HG03575 (cell line): ENCODE measurements around the gene ASXL1.
"Not testable (repeated sequence)": the region's sequence is repeated elsewhere in the genome, so short reads cannot be mapped to it uniquely, and the experiment has no call there.

Source experiments
- ATAC-seq: cut with Tn5 transposase; IDR thresholded peaks from one replicate; pipeline ENCODE4 v1.9.1; 2021; ENCODE audit not compliant: unreplicated experiment, insufficient number of reproducible peaks, low FRiP score; ENCODE audit errors: extremely low read depth

ASXL1 gene

DNA sequence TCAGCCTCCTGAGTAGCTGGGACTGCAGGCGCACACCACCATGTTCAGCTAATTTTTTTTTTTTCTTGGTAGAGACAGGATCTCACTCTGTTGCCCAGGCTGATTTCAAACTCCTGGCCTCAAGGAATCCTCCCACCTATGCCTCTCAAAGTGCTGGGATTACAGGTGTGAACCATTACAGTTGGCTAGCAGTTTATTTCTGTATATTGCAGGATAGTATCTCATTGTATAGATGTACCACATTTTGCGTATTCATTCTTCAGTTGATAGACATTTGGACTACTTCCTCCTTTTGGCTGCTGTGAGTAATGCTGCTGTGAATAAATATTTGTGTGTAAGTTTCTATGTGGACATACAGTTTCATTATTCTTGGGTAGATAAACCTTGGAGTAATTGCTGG, 32.9 kb downstream of the ASXL1 start:
- ATAC-seq: no peak

DNA sequence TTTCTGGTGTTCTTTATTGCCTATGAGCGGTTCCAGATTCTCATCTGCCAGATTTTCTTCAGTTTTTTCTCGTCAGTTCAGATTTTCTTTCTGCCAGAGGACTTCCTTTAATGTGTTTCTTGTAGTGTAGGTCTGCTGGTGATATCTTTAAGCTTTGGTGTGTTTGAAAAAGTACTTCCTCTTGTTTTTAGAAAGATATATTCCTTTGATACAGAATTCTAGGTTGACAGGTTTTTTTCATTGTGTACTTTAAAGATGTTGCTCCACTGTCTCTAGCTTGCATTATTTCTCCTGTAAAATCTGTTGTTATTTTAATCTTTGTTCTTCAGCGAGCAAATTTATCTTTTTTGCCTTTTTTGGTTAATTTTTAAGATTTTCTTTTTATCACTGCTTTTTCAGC, 36.9 kb downstream of the ASXL1 start:
- no peak for ATAC-seq

DNA sequence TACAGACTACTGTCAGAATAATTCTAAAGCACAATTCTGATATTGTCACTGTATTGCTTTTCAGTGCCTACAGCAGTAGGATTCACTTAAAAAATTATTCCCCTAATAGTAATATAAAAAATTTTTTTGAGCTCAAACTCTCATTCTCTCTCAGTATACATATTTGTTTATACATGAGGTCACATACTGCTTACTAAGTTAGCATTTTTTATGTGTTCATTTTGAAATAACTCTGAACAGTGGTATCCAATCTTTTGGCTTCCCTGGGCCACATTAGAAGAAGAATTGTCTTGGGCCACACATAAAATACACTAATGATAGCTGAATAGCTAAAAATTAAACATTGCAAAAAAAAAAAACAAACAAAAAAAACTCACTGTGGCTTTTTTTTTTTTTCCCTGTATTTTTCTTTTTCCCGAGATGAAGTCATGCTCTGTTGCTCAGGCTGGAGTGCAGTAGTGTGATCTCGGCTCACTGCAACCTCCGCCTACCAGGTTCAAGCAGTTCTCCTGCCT, 38.6 kb downstream of the ASXL1 start:
- ATAC-seq: no peak

DNA sequence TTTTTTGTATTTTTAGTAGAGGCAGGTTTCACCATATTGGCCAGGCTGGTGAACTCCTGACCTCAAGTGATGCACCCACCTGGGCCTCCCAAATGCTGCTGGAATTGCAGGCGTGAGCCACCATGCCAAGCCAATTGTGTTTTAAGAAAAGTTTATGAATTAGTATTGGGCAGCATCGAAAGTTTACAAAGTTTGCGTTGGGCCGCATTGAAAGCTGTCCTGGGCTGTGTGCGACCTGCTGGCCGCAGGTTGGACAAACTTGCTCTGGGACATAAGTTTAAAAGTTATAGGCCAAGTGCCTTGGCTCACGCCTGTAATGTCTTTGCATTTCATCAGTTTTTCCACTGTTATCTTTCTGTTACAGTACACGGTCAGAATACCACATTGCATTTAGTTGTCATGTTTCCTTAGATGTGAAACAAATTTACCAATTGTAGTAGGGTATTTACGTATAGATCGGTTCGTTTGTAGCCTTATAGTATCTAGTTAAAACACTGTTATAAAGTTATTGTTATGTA, 39.5 kb downstream of the ASXL1 start:
- ATAC-seq: no peak

DNA sequence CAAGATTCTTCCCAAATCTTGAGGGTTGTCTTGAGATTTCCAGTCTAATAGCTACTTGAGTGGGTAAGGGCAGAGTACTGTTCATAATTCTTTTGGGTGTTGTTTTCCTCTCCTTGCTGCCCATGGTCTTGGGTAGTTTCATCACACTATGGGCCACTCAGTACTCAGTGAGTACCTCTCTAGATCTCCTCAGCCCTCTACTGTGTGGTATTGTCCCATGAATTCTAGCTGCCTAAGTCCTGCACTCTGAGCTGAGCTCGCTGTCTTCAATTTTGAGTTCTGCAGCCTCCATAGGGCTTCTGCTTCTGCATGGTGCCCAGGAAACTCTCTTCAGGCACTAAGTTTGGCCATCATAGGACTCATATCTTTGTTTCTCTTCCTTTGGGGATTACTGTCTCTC, 42.3 kb downstream of the ASXL1 start:
- no peak for ATAC-seq

DNA sequence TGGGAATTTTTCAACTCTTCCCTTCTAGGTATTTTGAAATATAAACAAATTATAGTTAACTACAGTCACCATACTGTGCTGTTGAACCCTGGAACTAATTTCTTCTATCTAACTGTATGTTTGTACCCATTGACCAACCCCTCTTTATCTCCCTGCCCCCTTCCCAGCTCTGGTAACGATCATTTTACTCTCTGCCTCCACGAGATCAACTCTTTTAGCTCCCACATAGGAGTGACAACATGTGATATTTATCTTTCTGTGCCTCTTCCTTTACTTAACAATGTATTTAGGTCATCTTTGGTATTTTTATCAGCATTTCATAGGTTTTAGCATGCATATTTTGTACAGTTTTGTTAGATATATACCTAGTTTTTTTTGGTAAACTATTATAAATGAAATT, 45.9 kb downstream of the ASXL1 start:
- no peak for ATAC-seq

DNA sequence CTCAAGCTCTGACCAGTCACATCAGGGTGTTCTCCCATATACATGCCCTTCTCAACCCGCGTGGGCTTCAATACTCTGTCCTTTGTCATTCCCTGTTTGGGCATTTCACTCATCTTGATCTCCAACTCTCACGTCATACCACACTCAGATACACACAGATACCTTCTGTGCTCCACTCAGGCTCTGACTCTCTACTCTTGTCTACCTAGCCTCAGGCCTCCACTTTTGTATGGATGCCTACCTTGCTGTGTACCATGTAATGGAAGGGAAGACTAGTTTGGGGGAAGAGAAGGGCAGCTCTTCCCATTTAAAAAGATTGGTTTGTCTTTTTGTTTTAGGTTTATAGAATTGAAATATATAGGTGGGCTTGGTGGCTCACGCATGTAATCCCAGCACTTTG, 48.6 kb downstream of the ASXL1 start:
- no peak for ATAC-seq

DNA sequence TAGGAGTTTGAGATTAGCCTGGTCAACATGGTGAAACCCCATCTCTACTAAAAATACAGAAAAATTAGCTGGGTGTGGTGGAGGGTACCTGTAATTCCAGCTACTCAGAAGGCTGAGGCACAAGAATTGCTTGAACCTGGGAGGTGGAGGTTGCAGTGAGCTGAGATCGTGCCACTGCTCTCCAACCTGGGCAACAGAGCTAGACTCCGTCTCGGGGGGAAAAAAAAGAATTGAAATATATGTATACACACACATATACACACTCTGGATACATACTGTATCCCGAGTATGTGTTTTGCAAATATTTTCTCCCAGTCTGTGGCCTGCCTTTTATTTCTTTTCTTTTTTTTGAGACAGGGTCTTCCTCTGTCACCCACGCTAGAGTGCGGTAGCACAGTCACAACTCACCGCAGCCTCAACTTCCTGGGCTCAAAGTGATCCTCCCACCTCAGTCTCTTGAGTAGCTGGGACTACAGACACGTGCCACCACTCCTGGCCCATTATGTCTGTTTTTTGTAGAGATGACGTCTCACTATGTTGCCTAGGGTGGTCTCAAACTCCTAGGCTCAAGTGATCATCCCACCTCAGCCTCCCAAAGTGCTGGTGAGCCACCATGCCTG, 49.1 kb downstream of the ASXL1 start:
- ATAC-seq: not testable (repeated sequence)

DNA sequence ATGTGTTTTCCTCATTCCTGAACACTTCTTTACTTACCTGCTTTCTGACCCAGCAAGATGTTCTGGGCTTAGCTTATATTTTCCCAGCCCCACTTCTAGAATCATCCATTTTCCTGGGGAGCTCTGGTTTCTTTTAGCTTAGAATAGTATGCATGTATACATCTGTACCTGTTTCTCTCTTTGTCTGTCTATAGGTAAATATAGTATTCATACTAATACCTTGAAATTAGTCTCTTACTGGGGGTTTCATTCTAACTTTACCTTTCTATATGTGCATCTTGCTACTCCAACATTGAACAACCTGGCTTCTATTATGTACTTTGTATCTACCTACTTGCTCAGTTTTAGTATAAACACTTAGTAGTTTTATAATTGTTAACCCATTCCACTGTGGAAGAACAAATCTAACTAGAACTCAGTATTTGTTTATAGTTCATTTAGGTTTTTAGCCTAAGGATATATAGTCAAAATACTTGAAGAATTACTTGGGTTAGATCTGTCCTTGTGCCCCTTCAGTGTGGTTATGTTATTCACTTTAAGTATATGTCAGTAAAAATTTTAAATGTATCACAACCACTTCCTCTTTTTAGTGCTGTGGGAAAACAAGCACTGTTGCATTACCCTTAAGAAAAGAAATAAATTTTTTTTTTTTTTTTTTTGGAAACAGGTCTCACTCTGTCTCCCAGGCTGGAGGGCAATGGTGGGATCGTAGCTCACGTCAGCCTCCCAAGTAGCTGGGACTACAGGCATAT, 54.0 kb downstream of the ASXL1 start:
- no peak for ATAC-seq

DNA sequence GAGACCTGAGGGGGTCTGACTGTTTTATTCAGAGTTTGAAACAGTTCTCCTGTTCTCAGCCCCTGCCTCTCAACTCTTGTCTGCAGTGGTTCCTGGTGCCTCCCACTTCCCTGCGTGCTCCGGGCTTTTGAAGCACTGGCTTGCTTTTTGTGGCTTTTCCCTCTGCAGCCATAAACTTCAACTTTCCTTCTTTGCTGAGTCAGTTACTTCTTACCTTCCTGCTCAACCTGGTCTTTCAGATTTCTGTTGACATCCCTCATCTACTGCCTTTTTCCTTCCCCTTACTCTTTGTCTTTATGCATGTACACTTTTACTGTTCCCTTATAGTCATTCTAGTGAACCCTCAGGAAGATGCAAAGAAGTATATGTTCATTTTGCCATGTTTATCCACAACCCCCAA, 57.4 kb downstream of the ASXL1 start:
- no peak for ATAC-seq

DNA sequence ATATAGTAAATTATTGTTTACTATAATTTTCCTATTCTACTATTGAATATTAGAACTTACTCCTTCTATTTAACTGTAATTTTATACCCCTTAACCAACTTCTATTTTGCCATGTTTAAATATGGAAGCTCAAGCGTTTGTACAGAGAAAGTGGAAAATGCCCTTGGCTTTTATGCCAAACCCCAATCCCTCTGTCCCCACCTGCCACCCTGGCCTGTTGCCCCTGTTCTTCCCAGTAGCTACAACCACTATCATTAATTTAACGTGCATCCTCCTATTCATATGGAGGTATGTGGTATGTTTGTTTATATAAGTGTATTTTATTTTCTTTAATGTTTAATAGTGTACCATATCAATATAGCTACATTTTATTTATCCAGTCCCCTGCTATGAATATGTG, 58.1 kb downstream of the ASXL1 start:
- no peak for ATAC-seq

DNA sequence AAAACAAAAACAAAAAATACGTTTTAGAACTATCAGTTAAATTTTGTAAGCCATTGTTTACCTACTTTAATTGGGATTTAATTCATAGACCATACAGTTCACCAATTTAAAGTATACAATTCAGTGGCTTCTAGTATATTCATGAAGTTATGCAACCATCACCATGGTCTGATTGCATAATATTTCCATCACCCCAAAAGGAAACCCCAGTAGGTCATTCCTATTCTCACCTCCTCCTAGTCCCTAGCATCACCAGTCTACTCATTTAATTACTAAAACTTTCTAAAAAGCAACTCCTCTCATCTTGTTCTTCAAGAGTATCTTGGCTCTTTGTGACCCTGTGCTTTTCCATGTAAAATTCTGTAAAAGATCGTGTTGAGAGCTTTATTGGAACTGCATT, 60.2 kb downstream of the ASXL1 start:
- no peak for ATAC-seq

DNA sequence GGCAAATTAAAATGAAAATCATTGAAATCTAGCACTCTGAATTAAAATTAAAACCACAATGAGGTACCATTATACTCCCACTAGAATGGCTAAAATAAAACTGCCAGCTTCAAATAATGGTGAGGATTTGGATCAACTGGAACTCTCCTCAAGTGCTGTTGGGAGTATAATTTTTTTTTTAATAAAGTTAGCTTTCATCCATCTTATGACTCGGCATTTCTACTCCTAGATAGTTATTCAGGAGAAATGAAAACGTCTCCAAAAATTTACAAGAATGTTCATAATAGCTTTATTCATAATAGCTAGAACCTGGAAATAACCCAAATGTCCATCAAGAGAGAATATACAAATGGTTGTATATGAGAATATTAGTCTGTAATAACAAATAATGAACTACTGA, 63.2 kb downstream of the ASXL1 start:
- ATAC-seq: no peak

DNA sequence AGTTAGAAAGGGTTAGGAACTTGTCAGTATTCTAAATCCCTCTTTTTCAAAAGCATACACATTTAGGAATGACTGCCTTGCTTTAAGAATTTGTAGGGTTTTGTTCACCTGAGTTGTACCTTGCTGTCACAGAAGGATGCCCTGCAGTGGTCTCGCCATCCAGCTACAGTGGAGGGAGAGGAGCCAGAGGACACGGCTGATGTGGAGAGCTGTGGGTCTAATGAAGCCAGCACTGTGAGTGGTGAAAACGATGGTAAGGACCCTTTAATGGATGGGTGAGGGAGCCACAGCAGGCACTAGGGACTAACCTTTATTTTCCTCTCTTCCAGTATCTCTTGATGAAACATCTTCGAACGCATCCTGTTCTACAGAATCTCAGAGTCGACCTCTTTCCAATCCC, 69.9 kb downstream of the ASXL1 start:
- no peak for ATAC-seq

DNA sequence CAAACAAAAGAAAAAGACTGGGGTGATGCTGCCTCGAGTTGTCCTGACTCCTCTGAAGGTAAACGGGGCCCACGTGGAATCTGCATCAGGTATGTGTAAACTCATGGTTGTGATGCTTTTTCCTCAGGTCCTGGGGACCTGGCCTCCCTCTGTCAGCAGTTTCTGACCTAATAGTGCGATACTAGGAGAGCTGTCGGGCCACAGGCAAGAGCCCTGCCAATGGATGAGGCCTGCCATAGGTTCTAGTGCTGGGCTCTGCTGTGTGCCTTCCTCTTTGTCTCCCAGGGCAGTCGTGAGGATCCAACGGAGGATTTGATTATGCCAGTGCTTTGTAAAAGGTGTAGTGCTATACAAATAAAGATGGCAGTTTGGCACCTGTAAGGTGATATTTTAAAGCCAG, 71.2 kb downstream of the ASXL1 start:
- ATAC-seq: no peak

DNA sequence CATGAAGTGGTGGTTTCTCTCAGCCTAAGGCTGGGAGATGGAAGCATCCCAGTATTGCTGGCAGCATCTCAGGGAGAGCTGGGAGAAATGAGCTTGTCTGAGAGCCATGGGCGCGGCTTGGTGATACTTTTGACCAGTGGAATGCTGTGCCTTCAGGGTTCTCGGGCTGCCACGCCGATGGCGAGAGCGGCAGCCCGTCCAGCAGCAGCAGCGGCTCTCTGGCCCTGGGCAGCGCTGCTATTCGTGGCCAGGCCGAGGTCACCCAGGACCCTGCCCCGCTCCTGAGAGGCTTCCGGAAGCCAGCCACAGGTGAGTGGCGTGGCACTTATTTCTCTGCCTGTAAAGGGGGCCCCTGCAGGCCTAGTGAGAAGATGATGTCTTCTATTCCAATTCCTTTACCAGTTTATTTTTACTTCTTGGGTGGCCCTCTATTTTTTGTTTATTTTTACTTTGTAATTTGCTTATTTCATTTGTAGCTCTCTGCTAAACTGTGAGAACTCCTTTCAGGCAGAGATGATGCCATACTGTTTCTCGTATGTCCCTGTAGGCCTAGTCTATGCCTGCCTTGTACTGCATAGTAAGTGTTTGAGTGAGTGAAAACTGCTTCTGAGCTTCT, 71.7 kb downstream of the ASXL1 start:
- no peak for ATAC-seq

DNA sequence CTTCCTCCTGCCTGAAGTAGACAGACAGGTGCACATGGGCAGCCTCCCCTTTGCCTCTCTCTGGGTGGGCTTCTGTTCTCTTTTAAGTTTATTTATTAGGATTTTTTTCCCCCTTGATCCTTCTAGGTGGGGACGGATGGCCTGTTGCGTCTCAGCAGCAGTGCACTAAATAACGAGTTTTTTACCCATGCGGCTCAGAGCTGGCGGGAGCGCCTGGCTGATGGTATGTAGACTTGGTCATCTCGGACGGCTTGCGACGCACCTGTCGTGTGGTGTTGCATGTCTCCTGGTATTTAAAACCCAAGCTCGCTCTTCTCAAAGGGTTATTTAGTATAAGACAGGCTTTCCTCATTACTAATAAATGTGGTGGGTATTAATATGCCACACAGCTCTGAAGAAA, 73.3 kb downstream of the ASXL1 start:
- no peak for ATAC-seq

DNA sequence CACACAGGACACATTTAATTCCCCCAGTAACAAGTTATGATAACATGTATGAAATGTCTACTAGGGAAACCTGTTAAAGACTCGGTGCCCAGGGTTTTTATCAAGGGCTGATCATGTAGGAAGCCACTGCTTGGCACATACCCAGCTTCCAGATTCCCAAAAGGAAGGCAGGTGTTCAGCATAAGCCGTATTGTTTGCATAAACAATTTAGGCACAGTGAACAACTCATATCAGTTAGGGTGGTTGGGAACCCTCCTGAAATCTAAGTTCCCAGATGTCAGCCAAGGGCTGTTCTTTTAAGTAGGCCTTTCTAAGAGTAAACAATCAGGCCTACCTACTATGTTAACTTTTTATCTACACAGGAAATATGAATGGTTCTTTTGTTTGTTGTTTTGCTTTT, 74.1 kb downstream of the ASXL1 start:
- no peak for ATAC-seq

DNA sequence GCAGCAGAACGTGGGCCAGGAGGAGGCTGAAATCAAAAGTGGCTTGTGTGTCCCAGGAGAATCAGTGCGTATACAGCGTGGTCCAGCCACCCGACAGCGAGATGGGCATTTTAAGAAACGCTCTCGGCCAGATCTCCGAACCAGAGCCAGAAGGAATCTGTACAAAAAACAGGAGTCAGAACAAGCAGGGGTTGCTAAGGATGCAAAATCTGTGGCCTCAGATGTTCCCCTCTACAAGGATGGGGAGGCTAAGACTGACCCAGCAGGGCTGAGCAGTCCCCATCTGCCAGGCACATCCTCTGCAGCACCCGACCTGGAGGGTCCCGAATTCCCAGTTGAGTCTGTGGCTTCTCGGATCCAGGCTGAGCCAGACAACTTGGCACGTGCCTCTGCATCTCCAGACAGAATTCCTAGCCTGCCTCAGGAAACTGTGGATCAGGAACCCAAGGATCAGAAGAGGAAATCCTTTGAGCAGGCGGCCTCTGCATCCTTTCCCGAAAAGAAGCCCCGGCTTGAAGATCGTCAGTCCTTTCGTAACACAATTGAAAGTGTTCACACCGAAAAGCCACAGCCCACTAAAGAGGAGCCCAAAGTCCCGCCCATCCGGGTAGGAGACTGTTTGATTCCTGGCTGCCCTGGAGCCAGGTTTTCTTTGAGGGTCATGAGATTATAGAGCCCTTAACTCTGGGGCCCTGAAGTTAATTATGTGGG, 75.3 kb downstream of the ASXL1 start:
- ATAC-seq: no peak

DNA sequence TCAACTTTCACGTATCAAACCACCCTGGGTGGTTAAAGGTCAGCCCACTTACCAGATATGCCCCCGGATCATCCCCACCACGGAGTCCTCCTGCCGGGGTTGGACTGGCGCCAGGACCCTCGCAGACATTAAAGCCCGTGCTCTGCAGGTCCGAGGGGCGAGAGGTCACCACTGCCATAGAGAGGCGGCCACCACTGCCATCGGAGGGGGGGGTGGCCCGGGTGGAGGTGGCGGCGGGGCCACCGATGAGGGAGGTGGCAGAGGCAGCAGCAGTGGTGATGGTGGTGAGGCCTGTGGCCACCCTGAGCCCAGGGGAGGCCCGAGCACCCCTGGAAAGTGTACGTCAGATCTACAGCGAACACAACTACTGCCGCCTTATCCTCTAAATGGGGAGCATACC, 76.3 kb downstream of the ASXL1 start:
- ATAC-seq: no peak
